ENCODE data around the gene ZNF398. TPM values are rescaled to one million over a fixed set of nuclear protein-coding genes. Genes with fewer than 3 reads are reported as not detected.

ZNF398 gene
- total and polyA plus RNA-seq, 7 donors, result 2.4 to 19.7 (median 13.0) TPM

DNA sequence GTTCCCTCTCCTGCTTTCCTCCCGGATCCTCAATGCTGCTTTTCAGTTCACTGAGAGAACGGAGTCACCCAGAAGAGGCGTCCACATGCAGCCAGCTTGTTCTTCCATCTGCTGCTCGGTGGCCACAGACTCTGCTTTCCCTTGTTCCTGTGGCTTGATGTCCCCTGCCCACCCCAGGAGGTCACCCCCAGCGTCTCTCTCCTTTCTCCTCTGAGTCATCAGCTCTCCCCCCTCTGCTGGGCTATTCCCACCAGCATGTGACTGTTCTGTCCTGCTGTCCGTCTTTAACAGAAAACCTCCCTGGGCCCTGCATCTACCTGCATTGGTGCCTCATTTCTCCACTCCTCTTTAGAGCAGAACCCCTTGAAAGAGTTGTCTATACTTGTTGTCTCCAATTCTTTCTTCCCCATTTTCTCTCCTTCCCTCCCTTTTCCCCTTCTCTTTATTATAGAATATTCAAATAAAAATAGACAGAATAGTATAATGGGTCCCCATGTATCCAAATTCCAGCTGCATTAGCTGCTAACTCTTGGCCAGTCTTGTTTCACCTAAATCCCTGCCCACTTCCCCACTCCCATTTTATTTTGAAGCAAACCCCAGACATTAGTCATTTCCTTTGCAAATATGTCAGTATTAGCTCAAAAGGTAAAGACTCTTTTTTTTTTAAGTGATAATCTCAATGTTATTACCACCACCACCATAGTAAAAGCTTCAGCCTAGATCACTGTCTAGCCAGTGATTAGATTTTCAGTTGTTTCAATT is 52.2 kb downstream of the ZNF398 start:
- DNase-seq, result peak; percentile 6
- Histone ChIP-seq H3K9me3 (no peaks in the 10 kb centered on the region), H3K27me3 (no peaks in the 10 kb centered on the region), H3K4me1 (peaks cover 0 to 42% (median 29%) of the 10 kb centered on the region in 4 donors), H3K36me3 (peaks cover 25 to 62% (median 42%) of the 10 kb centered on the region in 4 donors), H3K4me3 (no peak overlapping the region), H3K27ac (no peak overlapping the region)
- intact Hi-C loops (cut with DNase I), result loop anchor here (5.0 to 10.0 kb wide), 6 partner anchors 38 to 515 kb away; partner anchors contain the start of genes ZNF212, ZNF398, ZNF425 and ZNF746
- 95 to 96% methylated on average over 6 of the region's 6 CpGs for WGBS, 2 donors
- TF ChIP-seq EP300 (IDR thresholded peaks at IDR 0.05) (no peak), POLR2AphosphoS5 (IDR thresholded peaks at IDR 0.05) (no peak), POLR2A (IDR thresholded peaks at IDR 0.05) (no peak)
- TF ChIP-seq, protein P1, sequence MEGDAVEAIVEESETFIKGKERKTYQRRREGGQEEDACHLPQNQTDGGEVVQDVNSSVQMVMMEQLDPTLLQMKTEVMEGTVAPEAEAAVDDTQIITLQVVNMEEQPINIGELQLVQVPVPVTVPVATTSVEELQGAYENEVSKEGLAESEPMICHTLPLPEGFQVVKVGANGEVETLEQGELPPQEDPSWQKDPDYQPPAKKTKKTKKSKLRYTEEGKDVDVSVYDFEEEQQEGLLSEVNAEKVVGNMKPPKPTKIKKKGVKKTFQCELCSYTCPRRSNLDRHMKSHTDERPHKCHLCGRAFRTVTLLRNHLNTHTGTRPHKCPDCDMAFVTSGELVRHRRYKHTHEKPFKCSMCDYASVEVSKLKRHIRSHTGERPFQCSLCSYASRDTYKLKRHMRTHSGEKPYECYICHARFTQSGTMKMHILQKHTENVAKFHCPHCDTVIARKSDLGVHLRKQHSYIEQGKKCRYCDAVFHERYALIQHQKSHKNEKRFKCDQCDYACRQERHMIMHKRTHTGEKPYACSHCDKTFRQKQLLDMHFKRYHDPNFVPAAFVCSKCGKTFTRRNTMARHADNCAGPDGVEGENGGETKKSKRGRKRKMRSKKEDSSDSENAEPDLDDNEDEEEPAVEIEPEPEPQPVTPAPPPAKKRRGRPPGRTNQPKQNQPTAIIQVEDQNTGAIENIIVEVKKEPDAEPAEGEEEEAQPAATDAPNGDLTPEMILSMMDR (IDR thresholded peaks at IDR 0.05), result no peak

GRCh38 chr7:149202831-149203231 is 55.6 kb downstream of the ZNF398 start:
- WGBS, 2 donors, result 88% methylated on average over 6 of the region's 6 CpGs
- Histone ChIP-seq H3K4me1 (peaks cover 0 to 16% (median 6%) of the 10 kb centered on the region in 4 donors), H3K9me3 (no peaks in the 10 kb centered on the region), H3K27me3 (no peaks in the 10 kb centered on the region), H3K36me3 (peaks cover 39 to 96% (median 59%) of the 10 kb centered on the region in 4 donors), H3K4me3 (no peak overlapping the region), H3K27ac (peak overlapping the region in 1 of 4 donors; percentile 3)
- no peak for DNase-seq
- TF ChIP-seq, protein P1 (IDR thresholded peaks at IDR 0.05), result no peak
- TF ChIP-seq POLR2AphosphoS5 (IDR thresholded peaks at IDR 0.05), result no peak
- TF ChIP-seq POLR2A (IDR thresholded peaks at IDR 0.05), result no peak
- no peak for TF ChIP-seq EP300 (IDR thresholded peaks at IDR 0.05)
- intact Hi-C loops (cut with DNase I), result no loop called here

GRCh38 chr7:149205690-149206381 is 58.6 kb downstream of the ZNF398 start:
- H3K9me3 ChIP-seq, result no peaks in the 10 kb centered on the region
- no peak overlapping the region for H3K4me3 ChIP-seq
- DNase-seq, result no peak
- peaks cover 35 to 97% (median 58%) of the 10 kb centered on the region in 4 donors for H3K36me3 ChIP-seq
- H3K27ac ChIP-seq, result no peak overlapping the region
- 22 to 72% methylated on average over 18 of the region's 18 CpGs for WGBS, 2 donors
- TF ChIP-seq EP300 (IDR thresholded peaks at IDR 0.05) (no peak), POLR2A (IDR thresholded peaks at IDR 0.05) (no peak), POLR2AphosphoS5 (IDR thresholded peaks at IDR 0.05) (no peak)
- TF ChIP-seq, protein P1 (IDR thresholded peaks at IDR 0.05), result no peak
- H3K27me3 ChIP-seq, result no peaks in the 10 kb centered on the region
- intact Hi-C loops (cut with DNase I), result no loop called here
- peaks cover 0 to 11% (median 4%) of the 10 kb centered on the region in 4 donors for H3K4me1 ChIP-seq

DNA sequence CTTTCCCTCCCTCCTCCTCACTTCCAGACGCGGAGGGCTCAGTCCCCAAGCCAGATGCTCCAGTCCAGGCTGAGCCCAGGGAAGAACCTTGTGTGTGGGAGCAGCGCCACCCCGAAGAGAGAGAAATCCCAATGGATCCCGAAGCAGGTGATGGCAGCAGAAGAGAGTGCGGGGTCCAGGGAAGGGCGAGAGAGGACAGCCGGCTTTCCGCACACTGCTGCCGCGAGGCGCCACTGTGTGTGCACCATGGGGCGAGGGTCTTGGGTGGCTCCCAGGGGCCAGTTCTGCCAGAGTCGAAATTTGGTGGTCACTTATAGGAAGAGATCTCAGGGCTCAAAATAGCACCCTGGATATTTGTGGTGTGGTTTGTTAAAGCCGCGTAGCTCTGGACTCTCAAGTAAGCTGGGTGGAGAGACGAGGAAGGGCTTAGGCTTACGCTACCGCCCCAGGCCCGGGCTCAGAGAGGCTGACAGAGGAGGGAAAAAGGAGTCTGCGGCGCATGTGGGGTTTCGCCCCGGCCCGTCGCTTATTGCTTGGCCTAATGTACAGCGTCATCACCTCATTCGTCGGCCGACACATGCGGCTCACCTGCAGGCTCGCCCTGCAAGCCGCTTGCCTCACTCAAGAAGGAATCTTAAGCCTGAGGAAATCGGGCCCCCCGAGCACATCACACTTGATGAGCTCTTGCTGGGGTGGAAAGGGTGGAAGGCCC is 60.2 kb downstream of the ZNF398 start:
- H3K36me3 ChIP-seq, result peaks cover 40 to 97% (median 61%) of the 10 kb centered on the region in 4 donors
- DNase-seq, result no peak
- H3K27me3 ChIP-seq, result no peaks in the 10 kb centered on the region
- WGBS, 2 donors, result 88 to 91% methylated on average over 35 of the region's 35 CpGs
- no peak overlapping the region for H3K4me3 ChIP-seq
- intact Hi-C loops (cut with DNase I), result no loop called here
- H3K9me3 ChIP-seq, result no peaks in the 10 kb centered on the region
- H3K27ac ChIP-seq, result no peak overlapping the region
- TF ChIP-seq, protein P1 (IDR thresholded peaks at IDR 0.05), result no peak
- TF ChIP-seq POLR2AphosphoS5 (IDR thresholded peaks at IDR 0.05), result no peak
- TF ChIP-seq POLR2A (IDR thresholded peaks at IDR 0.05), result no peak
- H3K4me1 ChIP-seq, result peaks cover 0 to 10% (median 3%) of the 10 kb centered on the region in 4 donors

All from sigmoid colon (tissue), 7 donors.